Activated CD8-positive, alpha-beta T cell treated with anti-CD3 and anti-CD28 coated beads for 36 hours (primary cell): ENCODE data around the gene ZNF808. TPM values are rescaled to one million over a fixed set of nuclear protein-coding genes. Genes with fewer than 3 reads are reported as not detected.
"Not testable (repeated sequence)": the region's sequence is repeated elsewhere in the genome, so short reads cannot be mapped to it uniquely, and the experiment has no call there.

Source experiments
- ATAC-seq: fragments of 200-7000 bp; cut with Tn5 transposase; one replicate; pipeline ENCODE4 v1.10.0; 2021; ENCODE audit warnings: mild to moderate bottlenecking, moderate library complexity
- CTCF ChIA-PET: fragments of 350-600 bp; sonication (Branson Sonifier 250); formaldehyde crosslinking; loops from one replicate; lab custom pipeline; 2021; ENCODE audit warnings: antibody characterized with exemption; lab: Charles Lee
- POLR2A ChIA-PET: fragments of 350-600 bp; sonication (Branson Sonifier 250); formaldehyde crosslinking; loops from one replicate; lab custom pipeline; 2021; ENCODE audit warnings: antibody characterized with exemption; lab: Charles Lee
- DNase-seq: peaks from one replicate; pipeline ENCODE4 v3.0.0-alpha.2; 2020
- H3K27ac Mint-ChIP-seq: one replicate; pipeline ENCODE4 v1.8.0; 2021; ENCODE audit warnings: mild to moderate bottlenecking, mixed read lengths
- H3K27me3 Mint-ChIP-seq: one replicate; pipeline ENCODE4 v1.8.0; 2021; ENCODE audit warnings: mixed read lengths
- H3K36me3 Mint-ChIP-seq: one replicate; pipeline ENCODE4 v1.8.0; 2021; ENCODE audit warnings: low read depth, mixed read lengths
- H3K4me1 Mint-ChIP-seq: one replicate; pipeline ENCODE4 v1.8.0; 2021; ENCODE audit warnings: low read depth, mixed read lengths
- H3K4me3 Mint-ChIP-seq: one replicate; pipeline ENCODE4 v1.8.0; 2021; ENCODE audit warnings: mild to moderate bottlenecking, moderate library complexity, mixed read lengths
- H3K9me3 Mint-ChIP-seq: one replicate; pipeline ENCODE4 v1.8.0; 2021; ENCODE audit warnings: mixed read lengths
- intact Hi-C: fragments of 100-400 bp; cut with micrococcal nuclease; formaldehyde crosslinking; loops from one replicate; pipeline ENCODE4 v1.10.0; 2022
- total RNA-seq, 2 experiments: library from RNA; stranded (reverse); gene quantifications; one replicate each; pipeline ENCODE4 v1.2.3, GENCODE V29; 2021
- TF ChIP-seq, protein P1 (sequence below): fragments of 200-600 bp; IDR thresholded peaks from one replicate; pipeline ENCODE4 v1.8.0; 2022; ENCODE audit warnings: antibody characterized with exemption, mild to moderate bottlenecking

The ZNF808 gene
- total RNA-seq, 2 experiments from 2014 or later, result 32.4 to 32.5 TPM

DNA sequence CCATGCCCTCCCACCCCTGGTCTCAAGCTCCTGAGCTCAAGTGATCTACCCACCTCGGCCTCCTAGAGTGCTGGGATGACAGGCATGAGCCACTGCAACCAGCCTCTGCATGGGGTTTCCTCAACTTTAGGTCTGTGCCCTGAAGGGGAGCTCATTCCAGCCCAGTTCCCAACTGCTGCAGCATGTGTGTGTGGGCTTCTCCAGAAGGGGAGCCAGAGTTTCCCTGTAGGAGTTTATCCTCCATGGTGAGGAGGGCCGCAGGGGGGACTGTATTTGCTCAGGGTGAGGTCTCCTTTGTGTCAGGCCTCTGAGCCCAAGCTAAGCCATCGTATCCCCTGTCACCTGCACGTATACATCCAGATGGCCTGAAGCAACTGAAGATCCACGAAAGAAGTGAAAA lies 11.3 kb upstream of the ZNF808 start:
- no peak overlapping the region for H3K4me3 Mint-ChIP-seq
- H3K27me3 Mint-ChIP-seq, result peaks cover 10% of the 10 kb centered on the region
- POLR2A ChIA-PET, result no interaction called here
- DNase-seq (no peak), ATAC-seq (no peak)
- peaks cover 36% of the 10 kb centered on the region for H3K36me3 Mint-ChIP-seq
- intact Hi-C loops, result no loop called here
- CTCF ChIA-PET, result no interaction called here
- no peak overlapping the region for H3K27ac Mint-ChIP-seq
- peaks cover 59% of the 10 kb centered on the region for H3K9me3 Mint-ChIP-seq
- H3K4me1 Mint-ChIP-seq, result peaks cover 6% of the 10 kb centered on the region
- TF ChIP-seq, protein P1, sequence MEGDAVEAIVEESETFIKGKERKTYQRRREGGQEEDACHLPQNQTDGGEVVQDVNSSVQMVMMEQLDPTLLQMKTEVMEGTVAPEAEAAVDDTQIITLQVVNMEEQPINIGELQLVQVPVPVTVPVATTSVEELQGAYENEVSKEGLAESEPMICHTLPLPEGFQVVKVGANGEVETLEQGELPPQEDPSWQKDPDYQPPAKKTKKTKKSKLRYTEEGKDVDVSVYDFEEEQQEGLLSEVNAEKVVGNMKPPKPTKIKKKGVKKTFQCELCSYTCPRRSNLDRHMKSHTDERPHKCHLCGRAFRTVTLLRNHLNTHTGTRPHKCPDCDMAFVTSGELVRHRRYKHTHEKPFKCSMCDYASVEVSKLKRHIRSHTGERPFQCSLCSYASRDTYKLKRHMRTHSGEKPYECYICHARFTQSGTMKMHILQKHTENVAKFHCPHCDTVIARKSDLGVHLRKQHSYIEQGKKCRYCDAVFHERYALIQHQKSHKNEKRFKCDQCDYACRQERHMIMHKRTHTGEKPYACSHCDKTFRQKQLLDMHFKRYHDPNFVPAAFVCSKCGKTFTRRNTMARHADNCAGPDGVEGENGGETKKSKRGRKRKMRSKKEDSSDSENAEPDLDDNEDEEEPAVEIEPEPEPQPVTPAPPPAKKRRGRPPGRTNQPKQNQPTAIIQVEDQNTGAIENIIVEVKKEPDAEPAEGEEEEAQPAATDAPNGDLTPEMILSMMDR, result no peak

DNA sequence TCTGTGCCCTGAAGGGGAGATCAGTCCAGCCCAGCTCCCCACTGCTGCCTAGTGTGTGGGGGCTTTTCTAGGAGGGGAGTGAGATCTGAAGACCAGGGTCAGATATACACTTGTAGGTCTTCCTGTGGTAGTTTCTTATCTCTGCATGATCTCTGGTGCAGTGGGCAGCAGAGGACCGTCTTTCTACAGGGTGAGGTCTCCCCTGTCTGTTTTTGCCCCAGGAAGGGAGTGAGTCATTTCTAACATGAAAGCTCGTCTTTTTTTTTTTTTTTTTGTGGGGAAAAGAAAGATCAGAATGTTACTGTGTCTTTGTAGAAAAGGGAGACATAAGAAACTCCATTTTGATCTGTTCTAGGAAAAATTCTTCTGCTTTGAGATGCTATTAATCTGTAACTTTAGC lies 8.8 kb upstream of the ZNF808 start:
- TF ChIP-seq, protein P1, result no peak
- DNase-seq (no peak), ATAC-seq (no peak)
- peaks cover 27% of the 10 kb centered on the region for H3K36me3 Mint-ChIP-seq
- H3K4me3 Mint-ChIP-seq, result no peak overlapping the region
- peaks cover 6% of the 10 kb centered on the region for H3K4me1 Mint-ChIP-seq
- intact Hi-C loops, result no loop called here
- H3K27ac Mint-ChIP-seq, result no peak overlapping the region
- H3K27me3 Mint-ChIP-seq, result peaks cover 10% of the 10 kb centered on the region
- ChIA-PET POLR2A (no interaction called here), CTCF (interaction anchor here (0.7 kb wide), 1 partner anchor 8 kb away, joined by 3 read pairs; no protein-coding TSS in a partner anchor)
- peaks cover 53% of the 10 kb centered on the region for H3K9me3 Mint-ChIP-seq

DNA sequence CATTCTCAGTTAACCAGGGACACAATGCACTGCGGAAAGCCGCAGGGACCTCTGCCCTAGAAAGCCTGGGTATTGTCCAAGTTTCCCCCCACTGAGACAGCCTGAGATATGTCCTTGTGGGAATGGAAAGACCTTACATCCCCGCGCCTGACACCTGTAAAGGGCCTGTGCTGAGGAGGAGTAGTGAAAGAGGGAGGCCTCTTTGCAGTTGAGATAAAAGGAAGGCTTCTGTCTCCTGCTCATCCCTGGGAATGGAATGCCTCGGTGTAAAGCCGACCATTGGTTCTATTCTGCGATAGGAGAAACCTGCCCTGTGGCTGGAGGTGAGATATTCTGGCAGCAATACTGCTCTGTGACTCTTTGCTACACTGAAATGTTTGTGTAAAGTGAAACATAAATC lies 8.3 kb upstream of the ZNF808 start:
- H3K27me3 Mint-ChIP-seq, H3K4me3 Mint-ChIP-seq, POLR2A ChIA-PET, DNase-seq, H3K4me1 Mint-ChIP-seq, intact Hi-C loops, H3K27ac Mint-ChIP-seq, CTCF ChIA-PET, ATAC-seq: not testable (repeated sequence)
- Mint-ChIP-seq H3K36me3 (peaks cover 24% of the 10 kb centered on the region), H3K9me3 (peaks cover 48% of the 10 kb centered on the region)

DNA sequence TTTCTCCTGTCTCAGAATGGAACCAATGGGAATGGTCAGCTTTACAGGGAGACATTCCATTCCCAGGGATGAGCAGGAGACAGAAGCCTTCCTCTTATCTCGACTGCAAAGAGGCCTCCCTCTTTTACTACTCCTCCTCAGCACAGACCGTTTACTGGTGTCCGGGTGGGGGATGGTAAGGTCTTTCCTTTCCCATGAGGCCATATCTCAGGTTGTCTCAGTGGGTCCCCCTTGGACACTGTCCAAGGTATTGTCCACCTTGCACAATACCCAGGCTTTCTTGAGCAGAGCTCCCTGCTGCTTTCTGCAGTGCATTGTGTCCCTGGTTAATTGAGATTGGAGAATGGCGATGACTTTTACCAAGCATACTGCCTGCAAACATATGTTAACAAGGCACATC lies 7.5 kb upstream of the ZNF808 start:
- no peak for DNase-seq
- TF ChIP-seq, protein P1, result no peak
- intact Hi-C loops, result no loop called here
- ChIA-PET POLR2A (no interaction called here), CTCF (no interaction called here)
- Mint-ChIP-seq H3K4me1 (peaks cover 6% of the 10 kb centered on the region), H3K9me3 (peaks cover 44% of the 10 kb centered on the region), H3K27me3 (peaks cover 10% of the 10 kb centered on the region), H3K27ac (no peak overlapping the region), H3K4me3 (no peak overlapping the region), H3K36me3 (peaks cover 23% of the 10 kb centered on the region)
- ATAC-seq, result no peak

DNA sequence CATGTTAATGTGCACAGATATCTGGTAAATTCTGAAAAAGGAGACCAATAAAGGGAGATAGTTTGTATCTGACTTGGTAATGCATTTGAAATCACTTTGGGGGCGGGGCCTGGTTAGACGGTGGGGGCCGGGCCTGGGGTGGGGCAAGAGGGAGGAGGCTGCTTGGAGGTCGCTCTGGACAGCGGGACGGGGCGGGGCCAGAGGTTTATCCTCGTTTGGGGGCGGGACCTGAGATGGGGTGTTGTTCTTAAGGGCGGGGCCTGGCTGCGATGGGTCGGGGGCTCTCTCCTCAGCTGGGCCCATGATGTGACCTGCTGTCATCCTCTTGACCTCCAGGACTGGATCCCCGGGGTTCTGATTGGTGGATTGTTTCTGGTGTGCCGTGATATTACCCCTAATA lies 4.9 kb upstream of the ZNF808 start:
- Mint-ChIP-seq H3K27me3 (peaks cover 10% of the 10 kb centered on the region), H3K27ac (no peak overlapping the region), H3K36me3 (peaks cover 8% of the 10 kb centered on the region), H3K9me3 (peaks cover 31% of the 10 kb centered on the region), H3K4me1 (peaks cover 6% of the 10 kb centered on the region), H3K4me3 (no peak overlapping the region)
- no peak for DNase-seq
- POLR2A ChIA-PET, result no interaction called here
- intact Hi-C loops, result no loop called here
- TF ChIP-seq, protein P1, result no peak
- no peak for ATAC-seq
- CTCF ChIA-PET, result no interaction called here

DNA sequence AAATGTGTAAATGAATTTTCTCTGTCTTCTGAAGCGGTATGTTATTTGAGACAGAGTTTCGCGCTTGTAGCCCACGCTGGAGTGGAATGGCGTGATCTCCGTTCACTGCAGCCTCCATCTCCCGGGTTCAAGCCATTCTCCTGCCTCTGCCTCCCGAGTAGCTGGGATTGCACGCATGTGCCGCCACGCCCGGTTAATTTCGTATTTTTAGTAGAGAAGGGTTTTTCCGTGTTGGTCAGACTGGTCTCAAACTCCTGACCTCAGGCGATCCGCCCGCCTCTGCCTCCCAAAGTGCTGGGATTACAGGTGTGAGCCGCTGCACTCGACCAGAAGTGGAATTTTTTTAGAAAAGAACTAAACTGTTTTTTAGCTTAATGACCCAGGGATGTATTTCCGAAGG lies 3.4 kb upstream of the ZNF808 start:
- peaks cover 10% of the 10 kb centered on the region for H3K27me3 Mint-ChIP-seq
- TF ChIP-seq, protein P1, result no peak
- CTCF ChIA-PET, result no interaction called here

More for the DNA sequence above, 3.4 kb upstream of the ZNF808 start:
- DNase-seq (no peak), ATAC-seq (no peak)
- H3K9me3 Mint-ChIP-seq, result peaks cover 25% of the 10 kb centered on the region
- H3K4me1 Mint-ChIP-seq, result peaks cover 10% of the 10 kb centered on the region
- H3K36me3 Mint-ChIP-seq, result peaks cover 18% of the 10 kb centered on the region
- no peak overlapping the region for H3K27ac Mint-ChIP-seq
- intact Hi-C loops, result no loop called here
- no peak overlapping the region for H3K4me3 Mint-ChIP-seq
- POLR2A ChIA-PET, result no interaction called here
